Spinal cord (tissue), 10 donors: ENCODE measurements around the gene TRPV6. TPM values are rescaled to one million over a fixed set of nuclear protein-coding genes. Genes with fewer than 3 reads are reported as not detected.

ENCODE experiments used
- DNase-seq, 6 donors: peaks; one replicate each; pipeline versions ENCODE4 v3.0.0 to v3.0.0-alpha.2; 2013 to 2015; ENCODE audit warnings: low spot score in 6 of 6, low read depth in 4 of 6
- H3K27ac ChIP-seq: one replicate; pipeline ENCODE4 v1.5.1; 2013; ENCODE audit warnings: low read depth, low read length, control low read depth
- H3K27me3 ChIP-seq: one replicate; pipeline ENCODE4 v1.6.1; 2013; ENCODE audit warnings: low read length; ENCODE audit not compliant: control insufficient read depth, insufficient read depth
- H3K36me3 ChIP-seq: one replicate; pipeline ENCODE4 v1.6.1; 2013; ENCODE audit warnings: low read length; ENCODE audit not compliant: control insufficient read depth, insufficient read depth
- H3K4me1 ChIP-seq: one replicate; pipeline ENCODE4 v1.6.1; 2013; ENCODE audit warnings: low read length; ENCODE audit not compliant: control insufficient read depth, insufficient read depth
- H3K4me3 ChIP-seq: one replicate; pipeline ENCODE4 v1.5.1; 2013; ENCODE audit warnings: low read depth, low read length, control low read depth
- H3K9me3 ChIP-seq: one replicate; pipeline ENCODE4 v1.6.1; 2013; ENCODE audit warnings: low read length; ENCODE audit not compliant: control insufficient read depth, insufficient read depth
- WGBS: methylation state at CpG from one replicate; pipeline ENCODE4 v1.1.5; 2013; ENCODE audit warnings: missing lambda C conversion rate; ENCODE audit not compliant: insufficient coverage; 5-methylcytosine and 5-hydroxymethylcytosine counted together
- polyA plus RNA-seq, 2 donors: library from polyadenylated mRNA; unstranded; fragments of 120-200 nt; gene quantifications; one replicate each; pipeline ENCODE4 v1.2.1, GENCODE V29; 2013; ENCODE audit not compliant: insufficient read length in 2 of 2
- total RNA-seq, 2 donors: library from RNA; depleted of rRNA in 1 of 2; stranded (reverse); fragments of 120-200 nt in 1 of 2; fragments of >200 nt in 1 of 2; gene quantifications; one replicate each; pipeline versions ENCODE4 v1.2.3 to v1.2.4, GENCODE V29; 2013 to 2014
- donor health status: healthy.

Gene TRPV6
- total and polyA plus RNA-seq, 4 donors: 0.10 to 1.5 (median 0.94) TPM

GRCh38 chr7:142866361-142867096 lies 19.0 kb downstream of the TRPV6 start:
- peaks cover 5% of the 10 kb centered on the region for H3K4me1 ChIP-seq
- H3K4me3 ChIP-seq: no peak overlapping the region
- WGBS: 75% methylated on average over 18 of the region's 18 CpGs
- no peaks in the 10 kb centered on the region for H3K9me3 ChIP-seq
- H3K27me3 ChIP-seq: no peaks in the 10 kb centered on the region
- H3K27ac ChIP-seq: no peak overlapping the region
- peaks cover 82% of the 10 kb centered on the region for H3K36me3 ChIP-seq
- DNase-seq: peak in 1 of 6 donors; percentile 39

DNA sequence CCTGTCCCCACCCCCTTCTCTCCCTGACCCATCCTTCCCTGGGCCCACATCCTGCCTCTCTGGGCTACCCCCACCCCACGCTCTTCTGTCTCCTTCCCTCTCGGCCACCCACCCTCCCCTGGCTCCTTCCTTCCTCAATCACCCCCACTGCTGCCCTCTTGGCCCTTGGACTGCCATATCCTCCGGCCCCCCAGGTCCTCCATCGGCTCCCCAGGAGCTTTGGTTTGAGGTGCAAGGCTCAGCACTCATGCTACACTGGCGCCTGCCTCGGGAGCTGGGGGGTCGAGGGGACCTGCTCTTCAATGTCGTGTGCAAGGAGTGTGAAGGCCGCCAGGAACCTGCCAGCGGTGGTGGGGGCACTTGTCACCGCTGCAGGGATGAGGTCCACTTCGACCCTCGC lies 19.8 kb downstream of the TRPV6 start:
- H3K4me3 ChIP-seq: no peak overlapping the region
- H3K27me3 ChIP-seq: no peaks in the 10 kb centered on the region
- no peak for DNase-seq
- whole genome bisulfite sequencing: 76% methylated on average over 13 of the region's 13 CpGs
- H3K4me1 ChIP-seq: peaks cover 5% of the 10 kb centered on the region
- H3K36me3 ChIP-seq: peaks cover 76% of the 10 kb centered on the region
- no peaks in the 10 kb centered on the region for H3K9me3 ChIP-seq
- no peak overlapping the region for H3K27ac ChIP-seq

GRCh38 chr7:142864980-142865747 lies 20.4 kb downstream of the TRPV6 start:
- Histone ChIP-seq H3K4me3 (no peak overlapping the region), H3K36me3 (peaks cover 70% of the 10 kb centered on the region)

DNA sequence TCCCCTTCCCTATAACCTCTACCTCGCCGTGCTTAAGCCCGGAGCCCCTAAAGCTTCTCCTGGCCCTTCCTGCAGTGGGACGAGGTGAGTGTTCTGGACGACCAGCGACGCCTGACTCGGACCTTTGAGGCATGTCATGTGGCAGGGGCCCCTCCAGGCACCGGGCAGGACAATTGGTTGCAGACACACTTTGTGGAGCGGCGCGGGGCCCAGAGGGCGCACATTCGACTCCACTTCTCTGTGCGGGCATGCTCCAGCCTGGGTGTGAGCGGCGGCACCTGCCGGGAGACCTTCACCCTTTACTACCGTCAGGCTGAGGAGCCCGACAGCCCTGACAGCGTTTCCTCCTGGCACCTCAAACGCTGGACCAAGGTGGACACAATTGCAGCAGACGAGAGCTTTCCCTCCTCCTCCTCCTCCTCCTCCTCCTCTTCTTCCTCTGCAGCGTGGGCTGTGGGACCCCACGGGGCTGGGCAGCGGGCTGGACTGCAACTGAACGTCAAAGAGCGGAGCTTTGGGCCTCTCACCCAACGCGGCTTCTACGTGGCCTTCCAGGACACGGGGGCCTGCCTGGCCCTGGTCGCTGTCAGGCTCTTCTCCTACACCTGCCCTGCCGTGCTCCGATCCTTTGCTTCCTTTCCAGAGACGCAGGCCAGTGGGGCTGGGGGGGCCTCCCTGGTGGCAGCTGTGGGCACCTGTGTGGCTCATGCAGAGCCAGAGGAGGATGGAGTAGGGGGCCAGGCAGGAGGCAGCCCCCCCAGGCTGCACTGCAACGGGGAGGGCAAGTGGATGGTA lies 21.5 kb downstream of the TRPV6 start:
- Histone ChIP-seq H3K36me3 (peaks cover 65% of the 10 kb centered on the region), H3K27ac (no peak overlapping the region), H3K9me3 (no peaks in the 10 kb centered on the region), H3K4me3 (no peak overlapping the region), H3K27me3 (no peaks in the 10 kb centered on the region), H3K4me1 (peaks cover 5% of the 10 kb centered on the region)
- no peak for DNase-seq
- WGBS: 91% methylated on average over 33 of the region's 37 CpGs

More at GRCh38 chr7:142864980-142865747, 20.4 kb downstream of the TRPV6 start:
- Histone ChIP-seq H3K9me3 (no peaks in the 10 kb centered on the region), H3K27ac (no peak overlapping the region), H3K27me3 (no peaks in the 10 kb centered on the region), H3K4me1 (peaks cover 5% of the 10 kb centered on the region)
- 78% methylated on average over 10 of the region's 14 CpGs for WGBS
- DNase-seq: no peak

DNA sequence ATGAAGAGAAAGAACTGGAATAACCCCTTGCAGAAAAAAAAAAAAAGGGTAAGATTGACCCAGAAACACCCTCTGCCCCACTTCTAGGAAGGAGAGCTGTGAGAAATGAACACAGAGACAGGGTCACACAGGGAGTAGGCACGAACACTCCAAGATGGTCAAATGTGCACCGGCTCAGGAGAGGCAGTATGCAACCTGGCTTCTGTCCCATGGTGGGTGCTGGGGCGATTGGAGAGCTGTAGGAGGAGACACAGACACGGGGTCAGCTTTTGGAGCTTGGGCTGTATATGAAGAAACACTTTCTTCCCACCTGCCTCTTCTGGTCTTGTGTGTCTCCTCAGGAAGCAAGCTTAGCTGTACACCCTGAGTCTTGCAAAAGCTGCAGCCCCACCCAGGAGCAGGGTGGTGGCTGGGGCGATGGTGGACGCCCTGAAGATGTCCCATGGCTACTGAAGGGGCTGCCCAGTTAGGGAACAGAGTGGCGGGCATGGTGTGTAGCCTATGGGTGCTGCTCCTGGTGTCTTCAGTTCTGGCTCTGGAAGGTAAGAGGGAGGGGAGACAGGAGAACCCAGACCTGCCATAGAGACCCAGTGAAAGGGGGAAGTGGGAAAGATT lies 22.7 kb downstream of the TRPV6 start:
- H3K27me3 ChIP-seq: no peaks in the 10 kb centered on the region
- H3K27ac ChIP-seq: no peak overlapping the region
- no peaks in the 10 kb centered on the region for H3K9me3 ChIP-seq
- 94% methylated on average over 6 of the region's 7 CpGs for WGBS
- no peak overlapping the region for H3K4me3 ChIP-seq
- DNase-seq: no peak
- H3K4me1 ChIP-seq: peaks cover 5% of the 10 kb centered on the region
- peaks cover 53% of the 10 kb centered on the region for H3K36me3 ChIP-seq

GRCh38 chr7:142862351-142862750 lies 23.2 kb downstream of the TRPV6 start:
- WGBS: 85% methylated on average over 1 of the region's 4 CpGs
- Histone ChIP-seq H3K4me1 (peaks cover under 1% of the 10 kb centered on the region), H3K36me3 (peaks cover 48% of the 10 kb centered on the region), H3K9me3 (no peaks in the 10 kb centered on the region), H3K27ac (no peak overlapping the region), H3K4me3 (no peak overlapping the region), H3K27me3 (no peaks in the 10 kb centered on the region)
- DNase-seq: no peak

GRCh38 chr7:142860968-142861367 lies 24.6 kb downstream of the TRPV6 start:
- 100% methylated on average over 1 of the region's 3 CpGs for WGBS
- no peaks in the 10 kb centered on the region for H3K9me3 ChIP-seq
- H3K4me3 ChIP-seq: no peak overlapping the region
- DNase-seq: no peak
- no peaks in the 10 kb centered on the region for H3K27me3 ChIP-seq
- H3K36me3 ChIP-seq: peaks cover 34% of the 10 kb centered on the region
- peaks cover 12% of the 10 kb centered on the region for H3K4me1 ChIP-seq
- H3K27ac ChIP-seq: no peak overlapping the region

DNA sequence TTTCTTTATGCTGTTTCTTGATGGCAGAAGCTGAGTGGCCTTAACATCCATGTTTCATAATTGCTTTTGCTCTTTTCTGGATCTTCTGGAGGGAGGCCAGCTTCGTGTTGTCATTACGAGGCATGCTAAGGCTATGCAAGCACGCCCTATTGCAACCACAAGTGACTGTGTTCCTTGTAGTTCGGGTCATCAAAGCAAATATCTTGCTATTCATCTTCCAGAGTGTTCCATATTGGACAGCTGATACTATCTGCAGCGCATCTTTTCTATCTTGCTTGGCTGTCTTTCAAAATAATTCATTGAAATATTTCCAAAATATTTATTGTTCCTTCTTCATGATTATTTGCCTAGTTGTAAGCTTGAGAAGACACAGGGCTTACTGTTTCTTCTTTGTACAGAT lies 25.7 kb downstream of the TRPV6 start:
- DNase-seq: peak in 2 of 6 donors; percentile 24 to 51
- no peaks in the 10 kb centered on the region for H3K9me3 ChIP-seq
- no peak overlapping the region for H3K27ac ChIP-seq
- peaks cover 21% of the 10 kb centered on the region for H3K4me1 ChIP-seq
- no peak overlapping the region for H3K4me3 ChIP-seq
- peaks cover 24% of the 10 kb centered on the region for H3K36me3 ChIP-seq
- WGBS: 61% methylated on average over 3 of the region's 5 CpGs
- H3K27me3 ChIP-seq: peaks cover 2% of the 10 kb centered on the region

DNA sequence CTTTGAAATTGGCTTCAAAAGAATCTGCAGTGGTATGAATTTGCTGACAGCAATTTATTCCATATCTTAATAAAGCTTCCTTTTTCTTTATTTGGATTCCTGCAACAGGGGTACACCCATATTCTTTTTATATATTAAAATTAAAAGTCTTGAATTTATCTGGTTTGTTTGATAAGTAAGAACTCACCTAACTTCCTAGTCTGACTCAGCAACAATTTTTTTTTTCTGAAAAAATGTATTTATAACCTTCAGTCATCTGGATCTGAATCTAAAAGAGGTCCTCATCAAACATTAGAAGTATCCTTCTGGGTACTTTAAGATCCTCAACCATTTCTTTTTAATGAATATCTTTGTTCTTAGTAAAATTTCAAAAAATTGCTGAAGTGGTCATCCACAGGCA lies 26.1 kb downstream of the TRPV6 start:
- no peaks in the 10 kb centered on the region for H3K9me3 ChIP-seq
- peaks cover 19% of the 10 kb centered on the region for H3K36me3 ChIP-seq
- no peak overlapping the region for H3K4me3 ChIP-seq
- H3K4me1 ChIP-seq: peaks cover 21% of the 10 kb centered on the region
- DNase-seq: no peak
- H3K27me3 ChIP-seq: peaks cover 2% of the 10 kb centered on the region
- no peak overlapping the region for H3K27ac ChIP-seq
